ENCODE measurements around the gene TMEM97. TPM values are rescaled to one million over a fixed set of nuclear protein-coding genes. Genes with fewer than 3 reads are reported as not detected.

TMEM97 gene
- total RNA-seq, 2 donors from 2014 or later, result 11.8 to 127 TPM

GRCh38 chr17:28295677-28296578, 23.1 kb upstream of the TMEM97 start:
- Histone ChIP-seq H3K27ac (no peak overlapping the region), H3K4me1 (replicated peaks) (no peaks in the 10 kb centered on the region), H3K36me3 (no peaks in the 10 kb centered on the region), H3K9me3 (no peaks in the 10 kb centered on the region), H3K4me3 (no peak overlapping the region), H3K27me3 (replicated peaks; ENCODE audit: insufficient read depth) (no peaks in the 10 kb centered on the region)
- DNase-seq (ENCODE audit: low spot score), result no peak
- 52% methylated on average over 3 of the region's 3 CpGs for WGBS
- intact Hi-C loops (cut with DNase I), result no loop called here
- TF ChIP-seq POLR2A (IDR thresholded peaks at IDR 0.05) (no peak), POLR2AphosphoS5 (IDR thresholded peaks at IDR 0.05) (no peak)
- TF ChIP-seq, protein P1, sequence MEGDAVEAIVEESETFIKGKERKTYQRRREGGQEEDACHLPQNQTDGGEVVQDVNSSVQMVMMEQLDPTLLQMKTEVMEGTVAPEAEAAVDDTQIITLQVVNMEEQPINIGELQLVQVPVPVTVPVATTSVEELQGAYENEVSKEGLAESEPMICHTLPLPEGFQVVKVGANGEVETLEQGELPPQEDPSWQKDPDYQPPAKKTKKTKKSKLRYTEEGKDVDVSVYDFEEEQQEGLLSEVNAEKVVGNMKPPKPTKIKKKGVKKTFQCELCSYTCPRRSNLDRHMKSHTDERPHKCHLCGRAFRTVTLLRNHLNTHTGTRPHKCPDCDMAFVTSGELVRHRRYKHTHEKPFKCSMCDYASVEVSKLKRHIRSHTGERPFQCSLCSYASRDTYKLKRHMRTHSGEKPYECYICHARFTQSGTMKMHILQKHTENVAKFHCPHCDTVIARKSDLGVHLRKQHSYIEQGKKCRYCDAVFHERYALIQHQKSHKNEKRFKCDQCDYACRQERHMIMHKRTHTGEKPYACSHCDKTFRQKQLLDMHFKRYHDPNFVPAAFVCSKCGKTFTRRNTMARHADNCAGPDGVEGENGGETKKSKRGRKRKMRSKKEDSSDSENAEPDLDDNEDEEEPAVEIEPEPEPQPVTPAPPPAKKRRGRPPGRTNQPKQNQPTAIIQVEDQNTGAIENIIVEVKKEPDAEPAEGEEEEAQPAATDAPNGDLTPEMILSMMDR (IDR thresholded peaks at IDR 0.05), result no peak

DNA sequence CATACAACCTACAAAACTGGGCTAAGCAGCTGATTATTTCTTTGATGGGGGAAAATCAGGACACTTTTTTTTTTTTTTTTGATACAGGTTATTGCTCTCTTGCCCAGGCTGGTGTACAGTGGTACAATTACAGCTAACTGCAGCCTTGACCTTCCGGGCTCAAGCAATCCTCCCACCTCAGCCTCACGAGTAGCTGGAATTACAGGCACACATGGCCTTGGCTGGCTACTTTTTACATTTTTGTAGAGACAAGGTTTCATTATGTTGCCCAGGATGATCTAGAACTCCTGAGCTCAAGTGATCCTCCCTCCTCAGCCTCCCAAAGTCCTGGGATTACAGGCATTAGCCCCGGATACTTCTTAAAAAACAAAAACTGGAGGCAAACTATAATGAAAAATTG, 20.6 kb upstream of the TMEM97 start:
- Histone ChIP-seq H3K36me3 (no peaks in the 10 kb centered on the region), H3K27me3 (replicated peaks; ENCODE audit: insufficient read depth) (no peaks in the 10 kb centered on the region), H3K4me1 (replicated peaks) (no peaks in the 10 kb centered on the region), H3K27ac (no peak overlapping the region), H3K9me3 (no peaks in the 10 kb centered on the region), H3K4me3 (no peak overlapping the region)
- DNase-seq (ENCODE audit: low spot score), result no peak
- no peak for TF ChIP-seq POLR2A (IDR thresholded peaks at IDR 0.05)
- TF ChIP-seq POLR2AphosphoS5 (IDR thresholded peaks at IDR 0.05), result no peak
- TF ChIP-seq, protein P1 (IDR thresholded peaks at IDR 0.05), result no peak
- intact Hi-C loops (cut with DNase I), result no loop called here
- WGBS, result 82% methylated on average over 3 of the region's 3 CpGs

- H3K9me3 ChIP-seq, result no peaks in the 10 kb centered on the region
- WGBS, result 41% methylated on average over 27 of the region's 38 CpGs
- DNase-seq (ENCODE audit: low spot score), result no peak
- no peaks in the 10 kb centered on the region for H3K4me1 ChIP-seq (replicated peaks)
- no peaks in the 10 kb centered on the region for H3K36me3 ChIP-seq
- H3K27me3 ChIP-seq (replicated peaks; ENCODE audit: insufficient read depth), result peaks cover 7% of the 10 kb centered on the region
- no peak overlapping the region for H3K27ac ChIP-seq
- TF ChIP-seq POLR2A (IDR thresholded peaks at IDR 0.05) (no peak), POLR2AphosphoS5 (IDR thresholded peaks at IDR 0.05) (no peak)
- TF ChIP-seq, protein P1 (IDR thresholded peaks at IDR 0.05), result no peak
- intact Hi-C loops (cut with DNase I), result no loop called here
- no peak overlapping the region for H3K4me3 ChIP-seq
These were observed 12.0 kb upstream of the TMEM97 start for GRCh38 chr17:28306954-28307401.

- DNase-seq (ENCODE audit: low spot score), result no peak
- Histone ChIP-seq H3K36me3 (no peaks in the 10 kb centered on the region), H3K27ac (no peak overlapping the region), H3K27me3 (replicated peaks; ENCODE audit: insufficient read depth) (no peaks in the 10 kb centered on the region), H3K9me3 (no peaks in the 10 kb centered on the region), H3K4me3 (no peak overlapping the region), H3K4me1 (replicated peaks) (peaks cover 3% of the 10 kb centered on the region)
- intact Hi-C loops (cut with DNase I), result no loop called here
- no peak for TF ChIP-seq POLR2AphosphoS5 (IDR thresholded peaks at IDR 0.05)
- no peak for TF ChIP-seq POLR2A (IDR thresholded peaks at IDR 0.05)
- TF ChIP-seq, protein P1 (IDR thresholded peaks at IDR 0.05), result no peak
- 74% methylated on average over 2 of the region's 2 CpGs for WGBS
These were observed 5.2 kb upstream of the TMEM97 start for GRCh38 chr17:28313841-28314240.

Measured in prostate gland (tissue), 2 donors.